SK-MEL-5 (cell line): ENCODE results near the gene ALOXE3. TPM values are rescaled to one million over a fixed set of nuclear protein-coding genes. Genes with fewer than 3 reads are reported as not detected.
"Not testable (repeated sequence)": the region's sequence is repeated elsewhere in the genome, so short reads cannot be mapped to it uniquely, and the experiment has no call there.

Experiments used
- DNase-seq: peaks from one replicate; pipeline ENCODE4 v3.0.0-alpha.2; 2016; ENCODE audit warnings: low read depth, low spot score
- in situ Hi-C: cut with HindIII; loops from 2 replicates; pipeline ENCODE4 v1.10.0; 2016; ENCODE audit warnings: low sequenced_read_pairs, high pct_unique_total_duplicates, low pct_unique_long_range_greater_than_20kb
- total RNA-seq: library from RNA; depleted of rRNA; stranded (reverse); fragments of >200 nt; shearing (Covaris generic); gene quantifications from 2 replicates; pipeline ENCODE4 v1.2.3, GENCODE V29; 2014

The ALOXE3 gene
- total RNA-seq, 1 experiment from 2014 or later = not detected

GRCh38 chr17:8067806-8068205 lies 50.5 kb downstream of the ALOXE3 start:
- in situ Hi-C loops = no loop called here
- DNase-seq = no peak

GRCh38 chr17:8066841-8067775 lies 51.2 kb downstream of the ALOXE3 start:
- DNase-seq = no peak
- in situ Hi-C loops = no loop called here

GRCh38 chr17:8064561-8065019 lies 53.7 kb downstream of the ALOXE3 start:
- in situ Hi-C loops = no loop called here
- no peak for DNase-seq

- no peak for DNase-seq
- in situ Hi-C loops = no loop called here
Measured at GRCh38 chr17:8063761-8064534, 54.4 kb downstream of the ALOXE3 start.

- in situ Hi-C loops = no loop called here
- DNase-seq = no peak
Measured at GRCh38 chr17:8062807-8063483, 55.4 kb downstream of the ALOXE3 start.

GRCh38 chr17:8062435-8062806 lies 55.9 kb downstream of the ALOXE3 start:
- in situ Hi-C loops = no loop called here

GRCh38 chr17:8061851-8062250 lies 56.5 kb downstream of the ALOXE3 start:
- in situ Hi-C loops, DNase-seq: not testable (repeated sequence)

More at GRCh38 chr17:8062435-8062806, 55.9 kb downstream of the ALOXE3 start:
- DNase-seq = no peak

- in situ Hi-C loops = no loop called here
- DNase-seq = peak; percentile 94
Measured at GRCh38 chr17:8060274-8060673, 58.0 kb downstream of the ALOXE3 start.

GRCh38 chr17:8059131-8059530 lies 59.2 kb downstream of the ALOXE3 start:
- in situ Hi-C loops = no loop called here

GRCh38 chr17:8057691-8058114 lies 60.6 kb downstream of the ALOXE3 start:
- in situ Hi-C loops = no loop called here

More at GRCh38 chr17:8059131-8059530, 59.2 kb downstream of the ALOXE3 start:
- no peak for DNase-seq

GRCh38 chr17:8056976-8057625 lies 61.2 kb downstream of the ALOXE3 start:
- in situ Hi-C loops = no loop called here
- DNase-seq = no peak

More at GRCh38 chr17:8057691-8058114, 60.6 kb downstream of the ALOXE3 start:
- DNase-seq = peak; percentile 91

GRCh38 chr17:8056232-8056975 lies 61.9 kb downstream of the ALOXE3 start:
- DNase-seq = peak; percentile 37
- in situ Hi-C loops = no loop called here

- no peak for DNase-seq
- in situ Hi-C loops = no loop called here
Measured at GRCh38 chr17:8055851-8056231, 62.5 kb downstream of the ALOXE3 start.

- in situ Hi-C loops = no loop called here
- no peak for DNase-seq
Measured at GRCh38 chr17:8053600-8053999, 64.7 kb downstream of the ALOXE3 start.

- DNase-seq = no peak
- in situ Hi-C loops = no loop called here
Measured at GRCh38 chr17:8052256-8053252, 65.8 kb downstream of the ALOXE3 start.

GRCh38 chr17:8051831-8052230 lies 66.5 kb downstream of the ALOXE3 start:
- in situ Hi-C loops = no loop called here
- DNase-seq = no peak
